Liver (tissue), 3 donors: Measurements from ENCODE around the gene CBX6.

Experiments
- EGR1 ChIP-seq, 2 donors: IDR thresholded peaks; 2 replicates each; pipeline ENCODE4 v1.6.1; 2016 to 2018; ENCODE audit warnings: antibody characterized with exemption in 2 of 2, low read depth in 2 of 2
- FOXA2 ChIP-seq: IDR thresholded peaks from 2 replicates; pipeline ENCODE4 v1.6.1; 2016; ENCODE audit warnings: antibody characterized with exemption
- GABPA ChIP-seq, 2 donors: IDR thresholded peaks in 1 of 2; conservative IDR thresholded peaks in 1 of 2; 2 replicates each; pipeline ENCODE4 v1.6.1; 2016; ENCODE audit warnings: antibody characterized with exemption in 2 of 2, mild to moderate bottlenecking in 1 of 2, moderate library complexity in 1 of 2
- NR2F2 ChIP-seq: IDR thresholded peaks from 2 replicates; pipeline ENCODE4 v1.6.1; 2016; ENCODE audit warnings: antibody characterized with exemption
- RAD21 ChIP-seq, 2 donors: IDR thresholded peaks; 2 replicates each; pipeline ENCODE4 v1.6.1; 2016; ENCODE audit warnings: antibody characterized with exemption in 2 of 2, mild to moderate bottlenecking in 2 of 2
- RXRA ChIP-seq, 2 donors: IDR thresholded peaks; 2 replicates each; pipeline ENCODE4 v1.6.1; 2017 to 2018; ENCODE audit warnings: antibody characterized with exemption in 2 of 2, mild to moderate bottlenecking in 1 of 2
- SP1 ChIP-seq: IDR thresholded peaks from 2 replicates; pipeline ENCODE4 v1.6.1; 2018; ENCODE audit warnings: antibody characterized with exemption, mild to moderate bottlenecking
- TAF1 ChIP-seq: conservative IDR thresholded peaks from 2 replicates; pipeline ENCODE4 v1.6.1; 2016; ENCODE audit warnings: antibody characterized with exemption, mild to moderate bottlenecking
- YY1 ChIP-seq: IDR thresholded peaks from 2 replicates; pipeline ENCODE4 v1.6.1; 2016; ENCODE audit warnings: antibody characterized with exemption, mild to moderate bottlenecking
- TF ChIP-seq, protein P1 (sequence below): fragments of 150-350 bp; IDR thresholded peaks from 2 replicates; pipeline ENCODE4 v1.5.1; 2017; ENCODE audit warnings: improper control_type of control experiment, low read depth, low read length; ENCODE audit not compliant: missing input control
- TF ChIP-seq, protein P2 (sequence below): IDR thresholded peaks from 2 replicates; pipeline ENCODE4 v1.6.1; 2016; ENCODE audit warnings: antibody characterized with exemption, mild to moderate bottlenecking
- TF ChIP-seq, protein P3 (sequence below): IDR thresholded peaks from 2 replicates; pipeline ENCODE4 v1.6.1; 2016; ENCODE audit warnings: antibody characterized with exemption
- TF ChIP-seq, protein P4 (sequence below): IDR thresholded peaks from 2 replicates; pipeline ENCODE4 v1.6.1; 2016; ENCODE audit warnings: antibody characterized with exemption
- TF ChIP-seq, protein P5 (sequence below): IDR thresholded peaks from 2 replicates; pipeline ENCODE4 v1.6.1; 2016; ENCODE audit warnings: antibody characterized with exemption
- donor health status: healthy.
- donor health status: healthy.

DNA sequence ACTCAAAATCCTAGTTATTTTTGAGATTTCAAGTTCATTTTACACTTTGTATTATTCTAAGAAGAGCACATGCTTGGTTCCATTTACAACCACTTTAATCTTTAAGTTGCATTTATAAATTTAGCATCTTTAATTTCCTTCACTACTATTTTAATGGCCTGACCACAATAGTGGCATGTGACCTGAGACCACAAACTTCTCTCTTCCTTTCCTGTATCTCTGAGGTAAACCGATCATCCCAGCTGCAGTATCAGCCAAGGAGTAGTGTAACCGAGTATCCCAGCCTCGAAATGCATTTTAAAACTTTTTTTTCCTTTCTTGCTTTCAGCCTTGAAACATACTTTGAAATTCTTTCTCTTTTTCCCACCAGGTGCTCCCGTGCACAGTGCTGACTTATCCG is 28.7 kb upstream of the CBX6 start:
- TF ChIP-seq, protein P1, sequence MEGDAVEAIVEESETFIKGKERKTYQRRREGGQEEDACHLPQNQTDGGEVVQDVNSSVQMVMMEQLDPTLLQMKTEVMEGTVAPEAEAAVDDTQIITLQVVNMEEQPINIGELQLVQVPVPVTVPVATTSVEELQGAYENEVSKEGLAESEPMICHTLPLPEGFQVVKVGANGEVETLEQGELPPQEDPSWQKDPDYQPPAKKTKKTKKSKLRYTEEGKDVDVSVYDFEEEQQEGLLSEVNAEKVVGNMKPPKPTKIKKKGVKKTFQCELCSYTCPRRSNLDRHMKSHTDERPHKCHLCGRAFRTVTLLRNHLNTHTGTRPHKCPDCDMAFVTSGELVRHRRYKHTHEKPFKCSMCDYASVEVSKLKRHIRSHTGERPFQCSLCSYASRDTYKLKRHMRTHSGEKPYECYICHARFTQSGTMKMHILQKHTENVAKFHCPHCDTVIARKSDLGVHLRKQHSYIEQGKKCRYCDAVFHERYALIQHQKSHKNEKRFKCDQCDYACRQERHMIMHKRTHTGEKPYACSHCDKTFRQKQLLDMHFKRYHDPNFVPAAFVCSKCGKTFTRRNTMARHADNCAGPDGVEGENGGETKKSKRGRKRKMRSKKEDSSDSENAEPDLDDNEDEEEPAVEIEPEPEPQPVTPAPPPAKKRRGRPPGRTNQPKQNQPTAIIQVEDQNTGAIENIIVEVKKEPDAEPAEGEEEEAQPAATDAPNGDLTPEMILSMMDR, result no peak
- TF ChIP-seq, protein P2, sequence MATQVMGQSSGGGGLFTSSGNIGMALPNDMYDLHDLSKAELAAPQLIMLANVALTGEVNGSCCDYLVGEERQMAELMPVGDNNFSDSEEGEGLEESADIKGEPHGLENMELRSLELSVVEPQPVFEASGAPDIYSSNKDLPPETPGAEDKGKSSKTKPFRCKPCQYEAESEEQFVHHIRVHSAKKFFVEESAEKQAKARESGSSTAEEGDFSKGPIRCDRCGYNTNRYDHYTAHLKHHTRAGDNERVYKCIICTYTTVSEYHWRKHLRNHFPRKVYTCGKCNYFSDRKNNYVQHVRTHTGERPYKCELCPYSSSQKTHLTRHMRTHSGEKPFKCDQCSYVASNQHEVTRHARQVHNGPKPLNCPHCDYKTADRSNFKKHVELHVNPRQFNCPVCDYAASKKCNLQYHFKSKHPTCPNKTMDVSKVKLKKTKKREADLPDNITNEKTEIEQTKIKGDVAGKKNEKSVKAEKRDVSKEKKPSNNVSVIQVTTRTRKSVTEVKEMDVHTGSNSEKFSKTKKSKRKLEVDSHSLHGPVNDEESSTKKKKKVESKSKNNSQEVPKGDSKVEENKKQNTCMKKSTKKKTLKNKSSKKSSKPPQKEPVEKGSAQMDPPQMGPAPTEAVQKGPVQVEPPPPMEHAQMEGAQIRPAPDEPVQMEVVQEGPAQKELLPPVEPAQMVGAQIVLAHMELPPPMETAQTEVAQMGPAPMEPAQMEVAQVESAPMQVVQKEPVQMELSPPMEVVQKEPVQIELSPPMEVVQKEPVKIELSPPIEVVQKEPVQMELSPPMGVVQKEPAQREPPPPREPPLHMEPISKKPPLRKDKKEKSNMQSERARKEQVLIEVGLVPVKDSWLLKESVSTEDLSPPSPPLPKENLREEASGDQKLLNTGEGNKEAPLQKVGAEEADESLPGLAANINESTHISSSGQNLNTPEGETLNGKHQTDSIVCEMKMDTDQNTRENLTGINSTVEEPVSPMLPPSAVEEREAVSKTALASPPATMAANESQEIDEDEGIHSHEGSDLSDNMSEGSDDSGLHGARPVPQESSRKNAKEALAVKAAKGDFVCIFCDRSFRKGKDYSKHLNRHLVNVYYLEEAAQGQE, result no peak
- TF ChIP-seq TAF1, result no peak
- no peak for TF ChIP-seq FOXA2
- TF ChIP-seq, protein P3, sequence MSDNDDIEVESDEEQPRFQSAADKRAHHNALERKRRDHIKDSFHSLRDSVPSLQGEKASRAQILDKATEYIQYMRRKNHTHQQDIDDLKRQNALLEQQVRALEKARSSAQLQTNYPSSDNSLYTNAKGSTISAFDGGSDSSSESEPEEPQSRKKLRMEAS, result no peak
- TF ChIP-seq YY1, result no peak
- TF ChIP-seq RXRA (IDR thresholded peaks at IDR 0.05), result no peak
- TF ChIP-seq, protein P4, sequence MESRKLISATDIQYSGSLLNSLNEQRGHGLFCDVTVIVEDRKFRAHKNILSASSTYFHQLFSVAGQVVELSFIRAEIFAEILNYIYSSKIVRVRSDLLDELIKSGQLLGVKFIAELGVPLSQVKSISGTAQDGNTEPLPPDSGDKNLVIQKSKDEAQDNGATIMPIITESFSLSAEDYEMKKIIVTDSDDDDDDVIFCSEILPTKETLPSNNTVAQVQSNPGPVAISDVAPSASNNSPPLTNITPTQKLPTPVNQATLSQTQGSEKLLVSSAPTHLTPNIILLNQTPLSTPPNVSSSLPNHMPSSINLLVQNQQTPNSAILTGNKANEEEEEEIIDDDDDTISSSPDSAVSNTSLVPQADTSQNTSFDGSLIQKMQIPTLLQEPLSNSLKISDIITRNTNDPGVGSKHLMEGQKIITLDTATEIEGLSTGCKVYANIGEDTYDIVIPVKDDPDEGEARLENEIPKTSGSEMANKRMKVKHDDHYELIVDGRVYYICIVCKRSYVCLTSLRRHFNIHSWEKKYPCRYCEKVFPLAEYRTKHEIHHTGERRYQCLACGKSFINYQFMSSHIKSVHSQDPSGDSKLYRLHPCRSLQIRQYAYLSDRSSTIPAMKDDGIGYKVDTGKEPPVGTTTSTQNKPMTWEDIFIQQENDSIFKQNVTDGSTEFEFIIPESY, result no peak
- TF ChIP-seq EGR1 (IDR thresholded peaks at IDR 0.05; ENCODE audit: low read depth in 2 of 2), result no peak
- no peak for TF ChIP-seq RAD21 (IDR thresholded peaks at IDR 0.05)
- TF ChIP-seq, protein P5, sequence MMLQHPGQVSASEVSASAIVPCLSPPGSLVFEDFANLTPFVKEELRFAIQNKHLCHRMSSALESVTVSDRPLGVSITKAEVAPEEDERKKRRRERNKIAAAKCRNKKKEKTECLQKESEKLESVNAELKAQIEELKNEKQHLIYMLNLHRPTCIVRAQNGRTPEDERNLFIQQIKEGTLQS, result no peak
- no peak for TF ChIP-seq GABPA (IDR thresholded peaks at IDR 0.05 in 1 of 2, conservative IDR thresholded peaks at IDR 0.05 in 1 of 2)
- TF ChIP-seq SP1, result no peak
- no peak for TF ChIP-seq NR2F2
